GM23338 (cell line): ENCODE results near the gene EMD. TPM values are rescaled to one million over a fixed set of nuclear protein-coding genes. Genes with fewer than 3 reads are reported as not detected.

ENCODE experiments used
- ATAC-seq: fragments of 200-7000 bp; cut with Tn5 transposase; 3 replicates; pipeline ENCODE4 v1.9.1; 2020
- DNase-seq: peaks from one replicate; pipeline ENCODE4 v3.0.0-alpha.2; 2015; ENCODE audit warnings: low spot score
- H2AFZ ChIP-seq: fragments of 200-600 bp; sonication (generic); 2 replicates; pipeline ENCODE4 v1.8.0; 2016; ENCODE audit warnings: antibody characterized with exemption, mild to moderate bottlenecking, moderate library complexity
- H3F3A ChIP-seq: fragments of 200-600 bp; sonication (generic); replicated peaks from 2 replicates; pipeline ENCODE4 v1.8.0; 2017; ENCODE audit warnings: antibody characterized with exemption, mixed run types, low read depth
- H3K27ac ChIP-seq: fragments of 200-600 bp; sonication (generic); 2 replicates; pipeline ENCODE4 v1.6.1; 2016; ENCODE audit warnings: low read depth
- H3K27me3 ChIP-seq: fragments of 200-600 bp; sonication (generic); 2 replicates; pipeline ENCODE4 v1.8.0; 2016; ENCODE audit warnings: mild to moderate bottlenecking, mixed run types, moderate library complexity; ENCODE audit not compliant: insufficient read depth
- H3K36me3 ChIP-seq: fragments of 200-600 bp; sonication (generic); 2 replicates; pipeline ENCODE4 v1.8.0; 2016; ENCODE audit warnings: mild to moderate bottlenecking; ENCODE audit not compliant: insufficient read depth
- H3K4me1 ChIP-seq: fragments of 200-600 bp; sonication (generic); 2 replicates; pipeline ENCODE4 v1.8.0; 2016; ENCODE audit warnings: mild to moderate bottlenecking, moderate library complexity; ENCODE audit not compliant: insufficient read depth
- H3K4me2 ChIP-seq: fragments of 200-600 bp; sonication (generic); 2 replicates; pipeline ENCODE4 v1.7.1; 2017; ENCODE audit warnings: mixed run types
- H3K4me3 ChIP-seq: fragments of 200-600 bp; sonication (generic); 2 replicates; pipeline ENCODE4 v1.6.1; 2016; ENCODE audit warnings: mixed run types
- H3K79me2 ChIP-seq: fragments of 200-600 bp; sonication (generic); replicated peaks from 2 replicates; pipeline ENCODE4 v1.8.0; 2017; ENCODE audit warnings: mild to moderate bottlenecking; ENCODE audit not compliant: insufficient read depth
- H3K9me2 ChIP-seq: fragments of 200-600 bp; sonication (generic); 2 replicates; pipeline ENCODE4 v1.8.0; 2017; ENCODE audit not compliant: insufficient read depth
- H4K20me1 ChIP-seq: fragments of 200-600 bp; sonication (generic); replicated peaks from 2 replicates; pipeline ENCODE4 v1.8.0; 2017; ENCODE audit warnings: mild to moderate bottlenecking; ENCODE audit not compliant: insufficient read depth
- H3K27ac Mint-ChIP-seq: 2 replicates; pipeline ENCODE4 v1.8.0; 2020; ENCODE audit warnings: inconsistent platforms, mild to moderate bottlenecking, moderate library complexity, mixed read lengths
- H3K27me3 Mint-ChIP-seq: 3 replicates; pipeline ENCODE4 v1.8.0; 2022; ENCODE audit warnings: low read depth, mild to moderate bottlenecking, moderate library complexity, mixed read lengths, inconsistent platforms; ENCODE audit not compliant: insufficient read depth, poor library complexity
- H3K36me3 Mint-ChIP-seq: 3 replicates; pipeline ENCODE4 v1.8.0; 2021; ENCODE audit warnings: low read depth, mild to moderate bottlenecking, inconsistent platforms, moderate library complexity, mixed read lengths
- H3K4me1 Mint-ChIP-seq: 3 replicates; pipeline ENCODE4 v1.8.0; 2020; ENCODE audit warnings: mild to moderate bottlenecking, inconsistent platforms, mixed read lengths
- H3K4me3 Mint-ChIP-seq: 3 replicates; pipeline ENCODE4 v1.8.0; 2021; ENCODE audit warnings: moderate library complexity, mild to moderate bottlenecking, inconsistent platforms, mixed read lengths
- H3K9me3 Mint-ChIP-seq: 3 replicates; pipeline ENCODE4 v1.8.0; 2020; ENCODE audit warnings: moderate library complexity, mild to moderate bottlenecking, inconsistent platforms, mixed read lengths
- CREB1 ChIP-seq: fragments of 250-450 bp; sonication (Bioruptor Pico); IDR thresholded peaks from 2 replicates; pipeline ENCODE4 v1.5.0; 2020; ENCODE audit warnings: low read depth, mild to moderate bottlenecking, moderate library complexity
- CTCF ChIP-seq, 2 experiments: fragments of 200-600 bp in 1 of 2; sonication (generic) in 1 of 2; conservative IDR thresholded peaks; 2 replicates each; pipeline versions ENCODE4 v1.5.1 to v1.6.1; 2016 to 2017; ENCODE audit warnings: antibody characterized with exemption in 2 of 2, low read depth in 2 of 2, mild to moderate bottlenecking in 2 of 2, moderate library complexity in 1 of 2
- ETS1 ChIP-seq: IDR thresholded peaks from 2 replicates; pipeline ENCODE4 v1.6.1; 2016; ENCODE audit warnings: antibody characterized with exemption
- EZH2 ChIP-seq: fragments of 200-600 bp; sonication (generic); IDR thresholded peaks from one replicate; pipeline ENCODE4 v1.8.0; 2017; ENCODE audit warnings: antibody characterized with exemption, mild to moderate bottlenecking, low read depth; ENCODE audit not compliant: unreplicated experiment
- EZH2phosphoT487 ChIP-seq: fragments of 200-600 bp; sonication (generic); IDR thresholded peaks from one replicate; pipeline ENCODE4 v1.8.1; 2018; ENCODE audit warnings: antibody characterized with exemption; ENCODE audit not compliant: unreplicated experiment
- NANOG ChIP-seq: IDR thresholded peaks from 2 replicates; pipeline ENCODE4 v1.6.1; 2016; ENCODE audit warnings: antibody characterized with exemption, borderline replicate concordance
- POLR2AphosphoS5 ChIP-seq: IDR thresholded peaks from 2 replicates; pipeline ENCODE4 v1.6.1; 2016; ENCODE audit warnings: antibody characterized with exemption, low read depth
- STAT1 ChIP-seq: IDR thresholded peaks from one replicate; pipeline ENCODE4 v1.6.1; 2016; ENCODE audit warnings: antibody characterized with exemption; ENCODE audit not compliant: unreplicated experiment
- ZNF114 ChIP-seq: fragments of 250-450 bp; sonication (Bioruptor Pico); IDR thresholded peaks from 2 replicates; pipeline ENCODE4 v1.5.0; 2020; ENCODE audit warnings: mild to moderate bottlenecking, moderate library complexity
- ZNF331 ChIP-seq: fragments of 250-450 bp; sonication (Bioruptor Pico); IDR thresholded peaks from 2 replicates; pipeline ENCODE4 v1.5.0; 2020; ENCODE audit warnings: low read depth, mild to moderate bottlenecking, moderate library complexity
- ZNF462 ChIP-seq: fragments of 250-450 bp; sonication (Bioruptor Pico); IDR thresholded peaks from 2 replicates; pipeline ENCODE4 v1.5.0; 2020; ENCODE audit warnings: mild to moderate bottlenecking, moderate library complexity
- polyA plus RNA-seq: library from polyadenylated mRNA; unstranded; fragments of >200 nt; fragmentation: Nextera tagmentation; extraction: Ambion mirVana; gene quantifications from 2 replicates; pipeline ENCODE4 v1.2.1, GENCODE V29; 2016
- total RNA-seq: library from RNA; depleted of rRNA; stranded (reverse); fragments of >200 nt; shearing (Covaris generic); gene quantifications from 2 replicates; pipeline ENCODE4 v1.2.3, GENCODE V29; 2014

The EMD gene
- total and polyA plus RNA-seq, 2 experiments from 2014 or later, result 74.2 to 78.6 TPM

GRCh38 chrX:154376774-154377173, 2.3 kb upstream of the EMD start:
- peaks cover 16% of the 10 kb centered on the region; the same call in 2 of the 3 replicates for H3K4me1 Mint-ChIP-seq
- peaks cover 14% of the 10 kb centered on the region for H3K27me3 Mint-ChIP-seq
- Histone ChIP-seq H3F3A (0 out of 2 replicates have a peak, but pooled peaks cover 3% of the 10 kb centered on the region), H3K4me2 (no peak overlapping the region), H3K4me3 (no peak overlapping the region), H3K79me2 (peaks cover 11% of the 10 kb centered on the region), H3K4me1 (peaks cover 7% of the 10 kb centered on the region; the same call in 1 of the 2 replicates), H3K36me3 (no peaks in the 10 kb centered on the region), H3K27me3 (no peaks in the 10 kb centered on the region), H3K27ac (no peak overlapping the region), H4K20me1 (no peaks in the 10 kb centered on the region), H2AFZ (no peak overlapping the region), H3K9me2 (no peaks in the 10 kb centered on the region)
- H3K27ac Mint-ChIP-seq, result no peak overlapping the region
- no peak overlapping the region for H3K4me3 Mint-ChIP-seq
- H3K9me3 Mint-ChIP-seq, result no peaks in the 10 kb centered on the region
- peaks cover 13% of the 10 kb centered on the region for H3K36me3 Mint-ChIP-seq
- no peak for ATAC-seq
- no peak for DNase-seq
- TF ChIP-seq ZNF331 (CRISPR knock-in tag) (no peak), POLR2AphosphoS5 (no peak), EZH2phosphoT487 (no peak), ZNF462 (no peak), ETS1 (no peak), NANOG (no peak), STAT1 (no peak), ZNF114 (no peak), CREB1 (CRISPR knock-in tag) (no peak), EZH2 (no peak), CTCF (conservative IDR thresholded peaks at IDR 0.05; ENCODE audit: low read depth in 2 of 2) (no peak)
